Effector CD8-positive, alpha-beta T cell (primary cell): ENCODE data around the gene MPPED2.

Source experiments
- DNase-seq: peaks from one replicate; lab custom pipeline; 2025; lab: John Stamatoyannopoulos, UW

Gene MPPED2

GRCh38 chr11:30487200-30487898 lies 98.8 kb downstream of the MPPED2 start:
- DNase-seq: no peak

GRCh38 chr11:30485756-30486155 lies 100.4 kb downstream of the MPPED2 start:
- DNase-seq: no peak

GRCh38 chr11:30485222-30485621 lies 100.9 kb downstream of the MPPED2 start:
- no peak for DNase-seq

GRCh38 chr11:30483056-30483455 lies 103.1 kb downstream of the MPPED2 start:
- no peak for DNase-seq

GRCh38 chr11:30481796-30482195 lies 104.4 kb downstream of the MPPED2 start:
- no peak for DNase-seq

- DNase-seq: no peak
These were observed 104.8 kb downstream of the MPPED2 start for GRCh38 chr11:30481330-30481729.

- DNase-seq: no peak
These were observed 106.3 kb downstream of the MPPED2 start for GRCh38 chr11:30479899-30480298.

GRCh38 chr11:30478923-30479322 lies 107.2 kb downstream of the MPPED2 start:
- DNase-seq: no peak

GRCh38 chr11:30477061-30477460 lies 109.1 kb downstream of the MPPED2 start:
- no peak for DNase-seq

GRCh38 chr11:30474151-30474954 lies 111.8 kb downstream of the MPPED2 start:
- DNase-seq: no peak

GRCh38 chr11:30471244-30471643 lies 114.9 kb downstream of the MPPED2 start:
- no peak for DNase-seq

- no peak for DNase-seq
These were observed 117.3 kb downstream of the MPPED2 start for GRCh38 chr11:30468881-30469280.

GRCh38 chr11:30467176-30467575 lies 119.0 kb downstream of the MPPED2 start:
- no peak for DNase-seq

GRCh38 chr11:30465623-30466022 lies 120.5 kb downstream of the MPPED2 start:
- DNase-seq: no peak

- DNase-seq: no peak
These were observed 121.0 kb downstream of the MPPED2 start for GRCh38 chr11:30465192-30465591.

- no peak for DNase-seq
These were observed 122.9 kb downstream of the MPPED2 start for GRCh38 chr11:30463266-30463665.

- no peak for DNase-seq
These were observed 123.7 kb downstream of the MPPED2 start for GRCh38 chr11:30462421-30462820.

GRCh38 chr11:30459821-30460220 lies 126.3 kb downstream of the MPPED2 start:
- no peak for DNase-seq

GRCh38 chr11:30459306-30459705 lies 126.8 kb downstream of the MPPED2 start:
- no peak for DNase-seq

GRCh38 chr11:30458541-30458940 lies 127.6 kb downstream of the MPPED2 start:
- no peak for DNase-seq

- no peak for DNase-seq
These were observed 129.1 kb downstream of the MPPED2 start for GRCh38 chr11:30457087-30457486.

- no peak for DNase-seq
These were observed 131.1 kb downstream of the MPPED2 start for GRCh38 chr11:30455025-30455424.

GRCh38 chr11:30454541-30454940 lies 131.6 kb downstream of the MPPED2 start:
- no peak for DNase-seq
